Activated CD4-positive, alpha-beta memory T cell treated with anti-CD3 and anti-CD28 coated beads for 36 hours (primary cell): Measurements from ENCODE around the gene RPRD1B. TPM values are rescaled to one million over a fixed set of nuclear protein-coding genes. Genes with fewer than 3 reads are reported as not detected.

Experiments used
- CTCF ChIA-PET: fragments of 350-600 bp; sonication (Branson Sonifier 250); formaldehyde crosslinking; loops from one replicate; lab custom pipeline; 2021; ENCODE audit warnings: antibody characterized with exemption, inconsistent platforms; lab: Charles Lee
- POLR2A ChIA-PET: fragments of 350-600 bp; sonication (Branson Sonifier 250); formaldehyde crosslinking; loops from one replicate; lab custom pipeline; 2021; ENCODE audit warnings: antibody characterized with exemption; lab: Charles Lee
- DNase-seq: peaks from one replicate; pipeline ENCODE4 v3.0.0-alpha.2; 2020
- H3K27ac Mint-ChIP-seq: one replicate; pipeline ENCODE4 v1.8.0; 2021; ENCODE audit warnings: mixed read lengths
- H3K27me3 Mint-ChIP-seq: one replicate; pipeline ENCODE4 v1.8.0; 2021; ENCODE audit warnings: mixed read lengths
- H3K36me3 Mint-ChIP-seq: one replicate; pipeline ENCODE4 v1.8.0; 2021; ENCODE audit warnings: mixed read lengths
- H3K4me1 Mint-ChIP-seq: one replicate; pipeline ENCODE4 v1.8.0; 2021; ENCODE audit warnings: low read depth, mixed read lengths
- H3K4me3 Mint-ChIP-seq: one replicate; pipeline ENCODE4 v1.8.0; 2021; ENCODE audit warnings: mild to moderate bottlenecking, mixed read lengths
- H3K9me3 Mint-ChIP-seq: one replicate; pipeline ENCODE4 v1.8.0; 2021; ENCODE audit warnings: mixed read lengths
- intact Hi-C: fragments of 100-400 bp; cut with micrococcal nuclease; formaldehyde crosslinking; loops from one replicate; pipeline ENCODE4 v1.15.1; 2023
- total RNA-seq, 2 experiments: library from RNA; stranded (reverse); gene quantifications; one replicate each; pipeline ENCODE4 v1.2.3, GENCODE V29; 2021

The RPRD1B gene
- total RNA-seq, 2 experiments from 2014 or later: 26.2 to 28.9 TPM

DNA sequence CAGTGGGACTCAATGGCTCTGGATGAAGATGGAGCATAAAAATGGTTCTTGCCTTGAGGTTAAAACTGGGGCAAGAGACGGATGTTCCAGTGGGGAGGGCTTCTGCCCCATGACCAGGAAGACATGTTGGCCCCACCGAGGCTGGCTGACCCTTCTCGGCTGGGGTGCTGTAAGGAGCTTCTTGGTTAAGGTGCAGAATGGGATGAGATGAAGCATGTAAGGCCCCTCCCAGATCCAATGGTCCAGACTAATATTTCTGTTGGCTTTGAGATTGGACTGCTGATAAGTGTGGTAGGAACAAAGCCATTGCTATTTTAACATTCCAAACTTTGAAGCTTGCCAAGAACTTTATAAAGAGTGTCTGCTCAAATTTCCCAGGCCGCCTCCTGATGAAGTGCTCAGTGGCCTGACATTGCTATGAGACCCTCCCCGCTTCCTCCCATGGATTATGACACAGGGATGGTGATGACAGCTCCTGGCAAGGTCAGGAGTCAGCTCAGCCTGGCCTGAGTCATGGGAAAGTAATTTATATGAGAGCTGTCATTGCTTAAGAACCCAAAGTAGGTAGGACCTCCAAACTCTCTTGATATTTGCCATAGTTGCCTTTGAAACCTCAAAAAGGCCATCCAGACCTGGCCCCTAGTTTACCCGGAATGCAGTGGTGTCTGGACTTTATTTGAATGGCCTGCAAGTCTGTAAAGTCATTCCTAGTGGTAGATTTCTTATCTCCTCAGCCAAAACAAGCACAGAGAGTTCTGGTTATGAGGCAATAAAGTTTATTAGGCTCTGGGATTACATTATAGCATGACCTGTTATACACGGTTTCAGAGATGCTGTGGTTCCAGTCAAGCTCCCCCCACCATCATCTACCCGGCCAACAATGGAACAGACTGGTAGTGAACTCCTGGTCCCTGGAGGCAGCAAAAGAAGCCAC lies 76.3 kb downstream of the RPRD1B start:
- ChIA-PET POLR2A (no interaction called here), CTCF (interaction anchor here (0.8 kb wide), 1 partner anchor 37 kb away, joined by 3 read pairs; no protein-coding TSS in a partner anchor)
- DNase-seq: no peak
- no peaks in the 10 kb centered on the region for H3K9me3 Mint-ChIP-seq
- no peaks in the 10 kb centered on the region for H3K36me3 Mint-ChIP-seq
- intact Hi-C loops: no loop called here
- no peaks in the 10 kb centered on the region for H3K27me3 Mint-ChIP-seq
- H3K4me1 Mint-ChIP-seq: no peaks in the 10 kb centered on the region
- no peak overlapping the region for H3K27ac Mint-ChIP-seq
- no peak overlapping the region for H3K4me3 Mint-ChIP-seq

DNA sequence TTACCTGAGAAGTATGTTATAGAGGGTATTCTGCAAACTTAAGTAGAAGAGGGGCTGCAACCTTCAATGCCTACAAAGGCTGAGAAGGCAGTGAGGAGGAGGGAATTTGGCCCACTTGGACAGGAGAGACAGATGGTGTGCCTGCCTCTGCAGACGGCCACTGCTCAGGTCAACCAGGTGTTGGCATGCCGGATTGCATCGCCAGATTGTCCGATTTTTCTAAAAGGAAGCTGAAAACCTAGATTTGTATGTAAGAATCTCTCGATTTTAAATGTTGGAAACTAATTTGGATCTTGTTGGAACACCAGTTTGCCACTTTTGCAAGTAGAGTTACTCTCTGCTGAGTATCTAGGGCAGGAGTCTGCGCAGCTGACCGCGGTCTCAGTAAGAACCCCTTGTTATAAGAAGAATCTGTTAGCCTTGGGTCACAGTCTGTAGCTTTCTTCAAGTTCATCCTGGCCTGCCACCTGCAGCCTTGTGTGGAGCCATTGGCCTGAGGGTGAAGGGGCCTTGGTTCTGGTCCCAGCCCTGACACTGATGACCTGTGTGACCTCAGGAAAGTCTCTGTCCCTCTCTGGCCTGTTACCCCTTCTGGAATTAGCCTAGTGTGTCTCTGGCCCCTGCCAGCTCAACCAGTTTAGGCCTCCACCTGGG lies 77.1 kb downstream of the RPRD1B start:
- Mint-ChIP-seq H3K9me3 (no peaks in the 10 kb centered on the region), H3K36me3 (no peaks in the 10 kb centered on the region), H3K27me3 (no peaks in the 10 kb centered on the region), H3K27ac (no peak overlapping the region), H3K4me1 (no peaks in the 10 kb centered on the region), H3K4me3 (no peak overlapping the region)
- ChIA-PET CTCF (interaction anchor here (0.6 to 0.8 kb wide), 2 partner anchors 38 to 356 kb away, joined by 3 to 5 read pairs; no protein-coding TSS in a partner anchor), POLR2A (no interaction called here)
- intact Hi-C loops: no loop called here
- DNase-seq: no peak

DNA sequence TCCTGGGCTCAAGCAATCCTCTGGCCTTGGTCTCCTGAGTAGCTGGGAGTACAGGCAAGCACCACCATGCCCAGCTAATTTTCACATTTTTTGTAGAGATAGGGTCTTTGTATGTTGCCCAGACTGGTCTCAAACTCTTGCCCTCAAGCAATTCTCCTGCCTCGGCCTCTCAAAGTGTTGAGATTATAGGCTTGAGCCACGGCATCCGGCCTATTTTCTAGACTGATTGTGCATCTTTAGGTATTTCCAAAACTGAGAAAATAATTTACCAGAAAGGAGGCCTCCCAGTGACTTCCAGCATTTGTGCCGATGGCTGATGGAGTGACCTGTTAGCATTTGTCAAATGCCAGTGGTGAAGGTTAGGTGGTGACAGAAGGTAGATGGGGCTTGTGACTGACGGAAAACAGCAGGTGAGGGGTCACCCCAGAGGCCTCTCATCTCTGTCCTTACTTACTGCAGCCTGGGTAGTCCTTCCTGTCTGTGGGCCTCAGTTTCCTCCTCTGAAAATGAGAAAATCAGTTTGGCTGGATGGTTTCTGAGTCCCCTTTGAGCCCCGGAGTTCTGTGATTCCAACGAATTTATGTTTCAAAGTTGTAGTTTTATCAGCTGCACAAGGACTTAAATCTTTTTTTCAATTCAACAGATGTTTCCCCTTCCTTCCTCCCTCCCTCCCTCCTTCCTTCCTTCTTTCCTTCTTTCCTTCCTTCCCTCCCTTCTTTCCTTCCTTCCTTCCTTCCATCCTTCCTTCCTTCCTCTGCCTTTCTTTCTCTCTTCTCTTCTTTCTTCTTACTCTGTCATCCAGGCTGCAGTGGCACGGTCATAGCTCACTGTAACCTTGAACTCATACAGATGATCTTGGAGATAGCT lies 78.1 kb downstream of the RPRD1B start:
- Mint-ChIP-seq H3K27me3 (no peaks in the 10 kb centered on the region), H3K9me3 (no peaks in the 10 kb centered on the region), H3K27ac (no peak overlapping the region), H3K4me1 (no peaks in the 10 kb centered on the region), H3K36me3 (no peaks in the 10 kb centered on the region), H3K4me3 (no peak overlapping the region)
- CTCF ChIA-PET: interaction anchor here (0.6 to 2.7 kb wide), 4 partner anchors 38 to 357 kb away, joined by 3 to 18 read pairs (median 4); no protein-coding TSS in a partner anchor
- no peak for DNase-seq
- intact Hi-C loops: no loop called here
- POLR2A ChIA-PET: no interaction called here

DNA sequence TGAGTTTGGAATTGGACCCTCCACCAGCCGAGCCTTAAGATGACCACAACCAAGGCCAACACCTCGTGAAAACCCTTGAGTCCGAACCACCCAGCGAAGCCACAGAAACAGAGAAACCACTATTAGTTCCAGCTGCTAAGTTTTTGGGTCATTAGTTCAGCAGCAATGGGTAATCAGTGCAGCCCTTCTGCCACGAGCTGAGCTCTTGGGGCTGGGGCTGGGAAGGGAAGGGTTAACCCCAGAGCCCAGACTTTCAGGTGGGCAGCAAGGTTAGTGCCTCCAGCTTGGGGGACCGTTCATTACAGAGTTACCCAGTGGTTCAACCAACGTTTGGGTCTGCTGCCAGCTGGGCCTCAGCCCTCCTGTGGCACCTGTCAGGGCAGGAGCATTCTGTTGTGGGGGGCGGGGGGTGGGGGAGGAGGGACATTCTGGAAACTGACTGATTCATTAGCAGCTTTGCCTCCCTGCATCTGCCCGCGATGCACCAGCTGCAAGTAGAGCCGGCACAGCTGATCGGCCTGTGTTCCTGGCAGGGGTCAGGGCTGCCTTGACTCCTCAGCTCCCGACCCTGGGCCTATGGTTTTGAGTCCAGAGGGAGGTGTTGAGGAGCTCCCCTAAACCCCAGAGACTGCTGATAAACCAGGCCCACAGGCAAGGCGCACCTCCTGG lies 78.8 kb downstream of the RPRD1B start:
- Mint-ChIP-seq H3K4me1 (no peaks in the 10 kb centered on the region), H3K27me3 (no peaks in the 10 kb centered on the region), H3K36me3 (no peaks in the 10 kb centered on the region), H3K27ac (no peak overlapping the region), H3K4me3 (no peak overlapping the region), H3K9me3 (no peaks in the 10 kb centered on the region)
- CTCF ChIA-PET: interaction anchor here (0.7 to 2.7 kb wide), 4 partner anchors 39 to 111 kb away, joined by 3 to 18 read pairs (median 3); no protein-coding TSS in a partner anchor
- intact Hi-C loops: no loop called here
- POLR2A ChIA-PET: no interaction called here
- no peak for DNase-seq

DNA sequence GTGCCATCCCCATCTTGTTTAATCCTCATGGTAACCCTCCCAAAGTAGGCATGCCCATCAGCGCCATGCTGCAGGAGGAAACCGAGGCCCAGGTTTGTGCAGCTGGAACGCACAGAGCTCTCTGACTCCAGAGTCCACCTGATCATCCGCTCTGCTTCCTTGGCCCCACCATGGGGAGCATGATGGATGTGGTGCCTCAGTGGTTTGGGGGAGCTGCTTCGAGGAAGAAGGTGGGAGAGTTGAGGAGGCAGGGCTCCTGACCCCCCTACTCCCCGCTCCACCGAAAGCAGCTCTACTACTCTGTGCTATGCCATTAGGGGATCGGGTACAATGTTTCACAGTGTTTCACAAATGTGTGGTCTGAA lies 79.4 kb downstream of the RPRD1B start:
- H3K9me3 Mint-ChIP-seq: no peaks in the 10 kb centered on the region
- CTCF ChIA-PET: interaction anchor here (0.7 to 2.7 kb wide), 3 partner anchors 54 to 110 kb away, joined by 3 to 18 read pairs (median 3); no protein-coding TSS in a partner anchor

DNA sequence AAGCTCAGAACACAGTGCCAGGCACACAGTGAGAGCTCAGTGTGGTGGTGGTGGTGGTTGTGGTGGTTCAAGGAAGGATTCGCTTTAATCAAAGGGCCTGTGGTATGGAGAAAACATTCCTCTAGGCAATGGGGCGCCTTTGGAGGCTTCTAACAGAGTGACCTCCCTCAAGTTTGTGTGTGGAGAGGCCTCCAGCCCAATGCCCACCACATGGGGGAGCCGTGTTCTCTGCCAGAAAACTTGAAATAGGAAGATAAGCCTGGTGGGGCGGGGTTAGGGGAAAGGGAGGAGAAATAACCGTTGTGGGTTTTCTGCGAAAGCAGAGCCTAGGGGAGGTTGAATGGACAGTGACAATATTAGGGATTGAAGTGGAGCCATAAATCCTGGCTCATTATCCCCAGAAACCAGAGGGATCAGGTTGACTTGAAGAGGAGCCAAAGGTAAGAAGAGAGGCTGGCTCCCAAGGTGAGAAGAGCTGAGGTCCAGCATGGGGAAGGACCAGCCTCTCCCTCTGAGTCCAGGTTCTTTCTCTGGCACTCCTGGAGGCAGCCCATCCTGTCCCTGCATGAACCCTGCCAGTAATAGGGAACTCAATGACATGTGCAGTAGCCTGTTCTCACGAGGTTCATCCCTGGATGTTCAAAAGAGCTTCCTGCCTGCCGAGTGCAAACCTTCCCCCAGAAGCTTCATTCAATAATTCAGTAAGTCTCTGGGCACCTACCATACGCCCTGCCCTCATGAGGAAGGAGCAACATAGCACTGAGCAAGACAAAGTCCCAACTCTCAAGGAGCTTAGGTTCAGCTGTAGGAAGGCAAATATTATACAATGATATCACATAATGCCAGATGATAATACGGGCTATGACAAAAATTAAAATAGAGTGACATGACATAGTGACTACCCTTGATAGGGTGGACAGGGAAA lies 80.1 kb downstream of the RPRD1B start:
- Mint-ChIP-seq H3K36me3 (no peaks in the 10 kb centered on the region), H3K9me3 (no peaks in the 10 kb centered on the region), H3K4me1 (no peaks in the 10 kb centered on the region), H3K4me3 (no peak overlapping the region), H3K27ac (no peak overlapping the region), H3K27me3 (no peaks in the 10 kb centered on the region)
- ChIA-PET POLR2A (no interaction called here), CTCF (interaction anchor here (1.4 to 2.7 kb wide), 3 partner anchors 9 to 108 kb away, joined by 4 to 18 read pairs (median 5); no protein-coding TSS in a partner anchor)
- peak; percentile 15 for DNase-seq
- intact Hi-C loops: no loop called here

More for the DNA sequence above, 79.4 kb downstream of the RPRD1B start:
- Mint-ChIP-seq H3K4me1 (no peaks in the 10 kb centered on the region), H3K27me3 (no peaks in the 10 kb centered on the region), H3K4me3 (no peak overlapping the region), H3K36me3 (no peaks in the 10 kb centered on the region), H3K27ac (no peak overlapping the region)
- no peak for DNase-seq
- POLR2A ChIA-PET: no interaction called here
- intact Hi-C loops: no loop called here

DNA sequence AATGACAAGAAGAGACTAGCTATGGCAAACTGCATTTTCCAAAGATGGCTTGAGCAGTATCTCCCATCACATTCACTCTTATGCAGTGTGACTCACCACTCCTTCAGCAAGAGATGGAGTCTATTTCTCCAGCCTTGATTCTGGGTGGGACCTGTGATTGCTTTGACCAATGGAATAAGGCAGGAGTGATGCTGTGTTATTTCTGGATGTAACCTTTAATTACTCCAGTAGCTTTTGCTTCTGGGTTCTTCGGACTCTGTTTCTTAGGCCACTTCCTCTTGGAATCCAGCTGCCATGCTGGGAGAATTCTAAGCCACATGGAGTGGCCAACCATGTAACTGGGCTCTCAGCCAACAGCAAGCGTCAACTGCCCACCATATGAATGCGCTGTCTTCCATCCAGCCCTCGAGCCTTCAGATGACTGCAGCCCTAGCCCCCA lies 80.8 kb downstream of the RPRD1B start:
- no peaks in the 10 kb centered on the region for H3K36me3 Mint-ChIP-seq
- H3K9me3 Mint-ChIP-seq: no peaks in the 10 kb centered on the region
- no peaks in the 10 kb centered on the region for H3K4me1 Mint-ChIP-seq
- H3K4me3 Mint-ChIP-seq: no peak overlapping the region
- CTCF ChIA-PET: interaction anchor here (1.4 to 2.7 kb wide), 3 partner anchors 9 to 107 kb away, joined by 4 to 18 read pairs (median 5); no protein-coding TSS in a partner anchor
- intact Hi-C loops: no loop called here
- POLR2A ChIA-PET: no interaction called here
- DNase-seq: no peak
- no peaks in the 10 kb centered on the region for H3K27me3 Mint-ChIP-seq
- H3K27ac Mint-ChIP-seq: no peak overlapping the region

DNA sequence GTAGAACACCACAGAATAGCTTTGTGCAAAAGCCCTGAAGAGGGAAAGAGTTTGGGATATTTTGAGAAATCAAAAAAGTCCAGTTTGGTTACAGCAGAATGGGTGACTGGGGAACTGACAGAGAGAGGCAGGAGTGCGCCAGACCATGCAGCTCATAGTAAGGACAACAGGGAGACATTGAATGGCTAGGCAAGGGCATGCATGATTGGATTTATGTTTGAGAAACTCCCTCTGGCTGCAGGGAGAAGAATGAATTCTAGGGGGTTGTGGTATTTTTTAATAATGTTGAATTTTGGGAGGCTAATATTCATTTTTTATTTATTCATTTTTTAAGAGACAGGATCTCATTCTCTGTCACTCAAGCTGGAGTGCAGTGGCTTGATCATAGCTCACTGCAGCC lies 81.7 kb downstream of the RPRD1B start:
- DNase-seq: no peak
- Mint-ChIP-seq H3K36me3 (no peaks in the 10 kb centered on the region), H3K4me1 (no peaks in the 10 kb centered on the region), H3K27me3 (no peaks in the 10 kb centered on the region), H3K27ac (no peak overlapping the region), H3K4me3 (no peak overlapping the region), H3K9me3 (no peaks in the 10 kb centered on the region)
- POLR2A ChIA-PET: no interaction called here
- intact Hi-C loops: no loop called here
- CTCF ChIA-PET: interaction anchor here (2.0 kb wide), 1 partner anchor 42 kb away, joined by 5 read pairs; no protein-coding TSS in a partner anchor

DNA sequence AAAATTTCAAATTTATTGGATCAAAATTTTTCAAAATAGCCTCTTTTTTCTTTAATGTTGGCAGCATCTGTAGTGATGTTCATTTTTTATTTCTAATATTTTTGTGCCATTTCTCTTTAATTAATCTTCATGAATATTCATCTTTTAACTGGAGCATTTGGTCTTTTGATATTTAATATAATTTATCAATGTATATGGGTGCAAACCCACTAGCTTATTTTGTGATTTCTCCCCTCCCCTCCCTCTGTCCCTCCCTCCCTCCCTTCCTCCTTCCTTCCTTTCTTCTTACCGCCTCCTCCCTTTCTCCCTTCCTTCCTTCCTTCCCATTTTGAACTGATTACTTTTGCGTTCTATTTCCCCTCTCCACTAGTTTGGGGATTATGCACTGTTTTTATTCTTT lies 82.3 kb downstream of the RPRD1B start:
- no peaks in the 10 kb centered on the region for H3K36me3 Mint-ChIP-seq
- CTCF ChIA-PET: no interaction called here
- H3K27me3 Mint-ChIP-seq: no peaks in the 10 kb centered on the region
- no peak for DNase-seq
- POLR2A ChIA-PET: no interaction called here
- H3K4me3 Mint-ChIP-seq: no peak overlapping the region
- no peak overlapping the region for H3K27ac Mint-ChIP-seq
- H3K4me1 Mint-ChIP-seq: no peaks in the 10 kb centered on the region
- no peaks in the 10 kb centered on the region for H3K9me3 Mint-ChIP-seq
- intact Hi-C loops: no loop called here

DNA sequence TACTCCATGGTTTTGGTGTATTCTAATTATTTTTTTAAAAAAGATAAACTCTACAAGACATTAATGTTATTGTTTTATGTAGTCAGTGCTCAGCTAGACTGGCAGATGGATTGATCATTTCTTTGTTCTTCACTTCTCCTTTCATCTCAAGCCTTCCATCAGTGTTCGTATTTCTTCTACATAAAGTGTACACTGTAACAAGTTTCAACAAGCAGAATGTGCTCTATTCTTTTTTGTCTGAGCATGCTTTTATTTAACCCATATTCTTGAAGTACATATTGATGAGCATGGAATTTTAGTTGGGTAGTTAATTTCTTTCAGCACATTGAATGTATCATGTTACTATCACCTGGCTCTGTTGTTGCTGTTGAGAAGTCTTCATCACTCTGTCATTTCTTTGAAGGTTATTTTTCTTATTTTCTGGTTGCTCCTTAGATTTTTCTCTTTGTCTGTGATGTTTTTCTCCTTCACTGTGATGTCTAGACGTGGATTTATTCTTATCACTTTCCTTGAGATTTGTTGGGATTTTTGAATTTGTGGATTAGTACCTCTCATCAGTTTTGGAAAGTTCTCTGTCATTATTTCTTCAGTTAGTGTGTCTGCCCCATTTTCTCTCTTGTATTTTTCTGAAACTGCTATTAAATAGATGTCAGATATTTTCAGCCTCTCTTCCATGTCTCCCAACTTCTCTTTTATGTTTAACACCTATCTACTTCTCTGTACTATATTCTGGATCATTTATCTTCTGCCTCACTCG lies 83.0 kb downstream of the RPRD1B start:
- Mint-ChIP-seq H3K4me1 (no peaks in the 10 kb centered on the region), H3K36me3 (no peaks in the 10 kb centered on the region), H3K4me3 (no peak overlapping the region), H3K9me3 (no peaks in the 10 kb centered on the region), H3K27ac (no peak overlapping the region), H3K27me3 (no peaks in the 10 kb centered on the region)
- no peak for DNase-seq
- intact Hi-C loops: no loop called here
- ChIA-PET CTCF (no interaction called here), POLR2A (no interaction called here)
